ENCODE data around the gene ACKR2.

- TF ChIP-seq EZH2 (IDR thresholded peaks at IDR 0.05; ENCODE audit: insufficient read depth, poor library complexity, severe bottlenecking) (no peak), EZH2phosphoT487 (IDR thresholded peaks at IDR 0.05; ENCODE audit: insufficient read depth, low read depth) (no peak)
These were observed 97.0 kb downstream of the ACKR2 start, which contains the start of gene ZNF662 for GRCh38 chr3:42906070-42906847.
